Measurements from ENCODE around the gene TSPAN31. TPM values are rescaled to one million over a fixed set of nuclear protein-coding genes. Genes with fewer than 3 reads are reported as not detected.
"Not testable (repeated sequence)": the region's sequence is repeated elsewhere in the genome, so short reads cannot be mapped to it uniquely, and the experiment has no call there.

Gene TSPAN31
- total RNA-seq, 1 donor from 2014 or later = 61.3 TPM

DNA sequence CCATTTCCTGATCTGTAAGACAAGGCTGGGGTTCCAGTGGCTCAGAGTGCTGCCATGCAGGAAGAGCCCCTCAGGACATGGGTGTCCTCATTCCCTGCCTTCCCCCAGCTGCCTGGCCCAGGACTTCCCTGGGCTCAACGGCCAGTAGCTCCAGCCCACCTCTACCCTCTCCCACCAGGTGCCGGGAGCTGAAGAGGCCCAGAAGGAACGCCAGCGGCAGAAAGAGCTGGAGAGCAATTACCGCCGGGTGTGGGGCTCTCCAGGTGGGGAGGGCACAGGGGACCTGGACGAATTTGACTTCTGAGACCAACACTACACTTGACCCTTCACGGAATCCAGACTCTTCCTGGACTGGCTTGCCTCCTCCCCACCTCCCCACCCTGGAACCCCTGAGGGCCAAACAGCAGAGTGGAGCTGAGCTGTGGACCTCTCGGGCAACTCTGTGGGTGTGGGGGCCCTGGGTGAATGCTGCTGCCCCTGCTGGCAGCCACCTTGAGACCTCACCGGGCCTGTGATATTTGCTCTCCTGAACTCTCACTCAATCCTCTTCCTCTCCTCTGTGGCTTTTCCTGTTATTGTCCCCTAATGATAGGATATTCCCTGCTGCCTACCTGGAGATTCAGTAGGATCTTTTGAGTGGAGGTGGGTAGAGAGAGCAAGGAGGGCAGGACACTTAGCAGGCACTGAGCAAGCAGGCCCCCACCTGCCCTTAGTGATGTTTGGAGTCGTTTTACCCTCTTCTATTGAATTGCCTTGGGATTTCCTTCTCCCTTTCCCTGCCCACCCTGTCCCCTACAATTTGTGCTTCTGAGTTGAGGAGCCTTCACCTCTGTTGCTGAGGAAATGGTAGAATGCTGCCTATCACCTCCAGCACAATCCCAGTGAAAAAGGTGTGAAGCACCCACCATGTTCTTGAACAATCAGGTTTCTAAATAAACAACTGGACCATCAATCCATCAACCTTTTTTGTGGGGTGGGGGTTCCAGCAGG is 23.9 kb upstream of the TSPAN31 start:
- Histone ChIP-seq H2AFZ (replicated peaks) (no peak overlapping the region), H4K20me1 (ENCODE audit: low read depth) (no peaks in the 10 kb centered on the region), H3K4me3 (no peak overlapping the region), H3K9ac (no peak overlapping the region), H3K36me3 (no peaks in the 10 kb centered on the region), H3F3A (ENCODE audit: low read depth) (no peaks in the 10 kb centered on the region), H3K9me3 (ENCODE audit: low read depth) (no peaks in the 10 kb centered on the region), H3K27me3 (peaks cover 33% of the 10 kb centered on the region), H3K79me2 (ENCODE audit: low read depth) (no peaks in the 10 kb centered on the region), H3K4me1 (no peaks in the 10 kb centered on the region), H3K27ac (no peak overlapping the region), H3K4me2 (no peak overlapping the region)
- H3K9me3 Mint-ChIP-seq = no peaks in the 10 kb centered on the region
- no peak overlapping the region for H3K4me3 Mint-ChIP-seq
- no peak overlapping the region for H3K27ac Mint-ChIP-seq
- no peak for DNase-seq (ENCODE audit: low spot score)
- H3K36me3 Mint-ChIP-seq = peaks cover 5% of the 10 kb centered on the region
- TF ChIP-seq EZH2 (IDR thresholded peaks at IDR 0.05) = no peak
- TF ChIP-seq, protein P1, sequence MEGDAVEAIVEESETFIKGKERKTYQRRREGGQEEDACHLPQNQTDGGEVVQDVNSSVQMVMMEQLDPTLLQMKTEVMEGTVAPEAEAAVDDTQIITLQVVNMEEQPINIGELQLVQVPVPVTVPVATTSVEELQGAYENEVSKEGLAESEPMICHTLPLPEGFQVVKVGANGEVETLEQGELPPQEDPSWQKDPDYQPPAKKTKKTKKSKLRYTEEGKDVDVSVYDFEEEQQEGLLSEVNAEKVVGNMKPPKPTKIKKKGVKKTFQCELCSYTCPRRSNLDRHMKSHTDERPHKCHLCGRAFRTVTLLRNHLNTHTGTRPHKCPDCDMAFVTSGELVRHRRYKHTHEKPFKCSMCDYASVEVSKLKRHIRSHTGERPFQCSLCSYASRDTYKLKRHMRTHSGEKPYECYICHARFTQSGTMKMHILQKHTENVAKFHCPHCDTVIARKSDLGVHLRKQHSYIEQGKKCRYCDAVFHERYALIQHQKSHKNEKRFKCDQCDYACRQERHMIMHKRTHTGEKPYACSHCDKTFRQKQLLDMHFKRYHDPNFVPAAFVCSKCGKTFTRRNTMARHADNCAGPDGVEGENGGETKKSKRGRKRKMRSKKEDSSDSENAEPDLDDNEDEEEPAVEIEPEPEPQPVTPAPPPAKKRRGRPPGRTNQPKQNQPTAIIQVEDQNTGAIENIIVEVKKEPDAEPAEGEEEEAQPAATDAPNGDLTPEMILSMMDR (IDR thresholded peaks at IDR 0.05) = no peak
- no peak for TF ChIP-seq EZH2phosphoT487 (IDR thresholded peaks at IDR 0.05)
- peaks cover 6% of the 10 kb centered on the region for H3K4me1 Mint-ChIP-seq
- peaks cover 12% of the 10 kb centered on the region for H3K27me3 Mint-ChIP-seq (ENCODE audit: insufficient read depth, low read depth)

DNA sequence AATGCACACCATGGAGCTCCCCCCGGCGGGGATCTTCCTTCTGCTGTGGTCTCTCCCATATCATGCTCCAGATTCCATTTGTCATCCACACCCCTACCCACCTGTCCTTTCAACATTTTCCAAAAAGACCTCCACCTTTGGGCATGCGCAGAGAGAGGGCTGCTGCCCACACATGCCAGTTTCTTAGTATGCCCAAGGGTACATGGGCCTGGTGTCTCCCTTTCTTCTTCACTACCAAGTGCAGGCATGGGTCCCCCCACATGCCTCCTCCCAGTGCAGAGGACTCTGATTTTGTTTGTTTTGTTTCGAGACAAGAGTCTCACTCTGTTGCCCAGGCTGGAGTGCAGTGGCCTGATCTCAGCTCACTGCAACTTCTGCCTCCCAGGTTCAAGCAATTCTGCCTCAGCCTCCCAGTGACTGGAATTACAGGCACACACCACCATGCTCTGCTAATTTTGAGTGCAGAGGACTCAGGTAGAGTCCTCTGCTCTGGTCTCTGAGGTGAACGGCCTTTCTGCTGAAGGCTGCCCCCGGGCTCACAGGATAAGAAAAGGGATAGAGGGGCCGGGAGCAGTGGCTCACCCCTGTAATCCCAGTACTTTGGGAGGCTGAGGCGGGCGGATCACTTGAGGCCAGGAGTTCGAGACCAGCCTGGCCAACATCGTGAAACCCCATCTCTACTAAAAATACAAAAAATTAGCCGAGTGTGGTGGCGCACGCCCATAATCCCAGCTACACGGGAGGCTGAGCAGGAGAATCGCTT is 22.8 kb upstream of the TSPAN31 start:
- H3K36me3 Mint-ChIP-seq; H3K9me3 Mint-ChIP-seq; H3K9me3 ChIP-seq (ENCODE audit: low read depth); H4K20me1 ChIP-seq (ENCODE audit: low read depth); H3K4me3 Mint-ChIP-seq; H3K79me2 ChIP-seq (ENCODE audit: low read depth); H3K4me1 ChIP-seq; H2AFZ ChIP-seq (replicated peaks); DNase-seq (ENCODE audit: low spot score); H3K36me3 ChIP-seq; H3K4me1 Mint-ChIP-seq; H3K4me3 ChIP-seq; H3K27ac ChIP-seq; H3K9ac ChIP-seq; H3F3A ChIP-seq (ENCODE audit: low read depth); H3K4me2 ChIP-seq; H3K27ac Mint-ChIP-seq: not testable (repeated sequence)
- peaks cover 44% of the 10 kb centered on the region for H3K27me3 ChIP-seq
- peaks cover 17% of the 10 kb centered on the region for H3K27me3 Mint-ChIP-seq (ENCODE audit: insufficient read depth, low read depth)

DNA sequence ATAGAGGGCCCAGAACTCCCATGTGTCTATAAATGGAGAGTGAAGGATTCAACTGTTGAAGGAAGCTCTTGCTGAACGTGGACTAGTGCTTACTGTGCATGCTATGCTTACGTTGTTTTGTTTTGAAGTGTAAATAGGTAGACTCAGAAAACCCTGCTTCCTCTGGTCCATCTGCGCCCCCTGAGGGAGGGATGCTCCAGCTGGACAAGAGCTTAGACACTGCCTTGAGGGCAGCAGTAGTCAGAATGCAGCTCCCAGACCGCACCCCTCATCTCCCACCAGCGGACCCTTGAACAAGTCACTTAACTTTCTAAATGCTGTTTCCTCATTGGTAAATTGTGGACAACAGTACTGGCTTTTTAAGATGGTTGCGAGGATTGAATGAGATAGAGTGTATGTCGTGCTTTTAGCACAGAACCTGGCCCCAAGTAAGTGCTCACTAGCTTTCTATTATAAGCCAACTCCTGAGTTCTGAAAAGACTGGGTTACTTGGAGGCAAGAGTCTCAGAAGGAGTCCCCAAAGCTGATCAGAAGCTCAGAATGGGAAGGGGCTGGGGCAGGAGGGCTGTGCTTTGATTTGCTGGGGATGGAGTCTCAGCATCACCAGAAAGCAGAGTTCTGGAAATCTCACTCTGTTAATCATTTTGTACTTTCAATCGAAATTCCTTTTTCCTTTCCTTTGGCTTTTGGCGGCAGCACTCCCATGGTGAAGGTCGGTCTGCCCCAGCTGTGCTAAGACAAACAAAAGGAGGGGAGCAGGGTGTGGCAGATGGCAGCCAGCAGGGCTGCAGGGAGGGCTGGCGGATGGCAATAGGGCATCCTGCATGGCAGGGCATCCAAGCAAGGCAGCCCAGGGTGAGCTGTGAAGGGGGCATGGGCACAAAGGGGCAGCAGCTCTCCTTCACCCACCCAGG is 21.9 kb upstream of the TSPAN31 start:
- peaks cover 54% of the 10 kb centered on the region for H3K27me3 ChIP-seq
- H3K9me3 Mint-ChIP-seq = peaks cover 5% of the 10 kb centered on the region
- no peak overlapping the region for H3K27ac ChIP-seq
- no peak overlapping the region for H3K4me3 Mint-ChIP-seq
- peaks cover 12% of the 10 kb centered on the region for H3K4me1 Mint-ChIP-seq
- H3K79me2 ChIP-seq (ENCODE audit: low read depth) = no peaks in the 10 kb centered on the region
- no peaks in the 10 kb centered on the region for H3K9me3 ChIP-seq (ENCODE audit: low read depth)
- H3K4me1 ChIP-seq = peaks cover 3% of the 10 kb centered on the region
- TF ChIP-seq, protein P1 (IDR thresholded peaks at IDR 0.05) = no peak
- TF ChIP-seq EZH2phosphoT487 (IDR thresholded peaks at IDR 0.05) (no peak), EZH2 (IDR thresholded peaks at IDR 0.05) (no peak)
- peaks cover 26% of the 10 kb centered on the region for H3K27me3 Mint-ChIP-seq (ENCODE audit: insufficient read depth, low read depth)
- H3F3A ChIP-seq (ENCODE audit: low read depth) = no peaks in the 10 kb centered on the region
- no peak overlapping the region for H3K27ac Mint-ChIP-seq
- no peak overlapping the region for H3K4me3 ChIP-seq
- H2AFZ ChIP-seq (replicated peaks) = no peak overlapping the region
- H4K20me1 ChIP-seq (ENCODE audit: low read depth) = peaks cover 14% of the 10 kb centered on the region
- no peak for DNase-seq (ENCODE audit: low spot score)
- no peak overlapping the region for H3K4me2 ChIP-seq
- H3K9ac ChIP-seq = no peak overlapping the region
- H3K36me3 ChIP-seq = no peaks in the 10 kb centered on the region
- H3K36me3 Mint-ChIP-seq = peaks cover 8% of the 10 kb centered on the region

Measured in neural progenitor cell (in vitro differentiated cells).